ENCODE results near the gene SLC35E4. TPM values are rescaled to one million over a fixed set of nuclear protein-coding genes. Genes with fewer than 3 reads are reported as not detected.

The SLC35E4 gene
- total and polyA plus RNA-seq, 2 experiments from 2014 or later: 2.6 to 11.3 TPM

DNA sequence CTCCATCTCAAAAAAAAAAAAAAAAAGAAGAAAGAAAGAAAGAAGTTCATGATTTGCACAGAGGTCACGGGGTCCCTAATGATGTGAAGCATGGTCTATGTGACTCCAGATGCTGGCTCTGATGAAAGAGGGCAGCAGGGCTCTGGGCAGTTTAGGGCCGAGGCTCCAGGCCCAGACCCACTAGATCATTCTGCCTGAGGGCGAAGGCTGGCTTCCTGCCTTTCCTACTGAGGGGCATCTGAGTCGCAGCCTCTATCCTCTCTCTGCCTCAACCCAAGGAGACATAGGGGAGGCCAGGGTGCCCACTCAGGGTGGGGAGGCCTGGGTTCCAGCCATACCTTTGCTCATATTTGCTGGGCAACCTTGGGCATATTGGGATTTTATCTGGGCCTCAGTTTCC, 4.8 kb downstream of the SLC35E4 start (continued):
- TF ChIP-seq, protein P1, sequence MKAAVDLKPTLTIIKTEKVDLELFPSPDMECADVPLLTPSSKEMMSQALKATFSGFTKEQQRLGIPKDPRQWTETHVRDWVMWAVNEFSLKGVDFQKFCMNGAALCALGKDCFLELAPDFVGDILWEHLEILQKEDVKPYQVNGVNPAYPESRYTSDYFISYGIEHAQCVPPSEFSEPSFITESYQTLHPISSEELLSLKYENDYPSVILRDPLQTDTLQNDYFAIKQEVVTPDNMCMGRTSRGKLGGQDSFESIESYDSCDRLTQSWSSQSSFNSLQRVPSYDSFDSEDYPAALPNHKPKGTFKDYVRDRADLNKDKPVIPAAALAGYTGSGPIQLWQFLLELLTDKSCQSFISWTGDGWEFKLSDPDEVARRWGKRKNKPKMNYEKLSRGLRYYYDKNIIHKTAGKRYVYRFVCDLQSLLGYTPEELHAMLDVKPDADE (IDR thresholded peaks at IDR 0.05): no peak
- no peak for TF ChIP-seq NANOG (IDR thresholded peaks at IDR 0.05; ENCODE audit: borderline replicate concordance)
- TF ChIP-seq ZNF114 (CRISPR knock-in tag; IDR thresholded peaks at IDR 0.05): no peak
- TF ChIP-seq REST (IDR thresholded peaks at IDR 0.05; ENCODE audit: unreplicated experiment): no peak
- TF ChIP-seq STAT1 (IDR thresholded peaks at IDR 0.05; ENCODE audit: unreplicated experiment): no peak

GRCh38 chr22:30640839-30641430, 5.4 kb downstream of the SLC35E4 start:
- no peak overlapping the region for H3K27ac Mint-ChIP-seq
- no peaks in the 10 kb centered on the region for H3F3A ChIP-seq (replicated peaks; ENCODE audit: low read depth)
- DNase-seq (ENCODE audit: low spot score) (no peak), ATAC-seq (no peak)
- H3K4me3 ChIP-seq: no peak overlapping the region
- H2AFZ ChIP-seq: no peak overlapping the region
- peaks cover 22% of the 10 kb centered on the region for H3K36me3 Mint-ChIP-seq (ENCODE audit: low read depth)
- H3K27ac ChIP-seq (ENCODE audit: low read depth): no peak overlapping the region
- H3K27me3 Mint-ChIP-seq (ENCODE audit: insufficient read depth, low read depth, poor library complexity): peaks cover 15% of the 10 kb centered on the region
- peaks cover 14% of the 10 kb centered on the region for H3K4me1 Mint-ChIP-seq
- H3K4me2 ChIP-seq: no peak overlapping the region
- no peaks in the 10 kb centered on the region for H3K79me2 ChIP-seq (replicated peaks; ENCODE audit: insufficient read depth)
- H3K27me3 ChIP-seq (ENCODE audit: insufficient read depth): 0 out of 2 replicates have a peak, but pooled peaks cover 3% of the 10 kb centered on the region
- H4K20me1 ChIP-seq (replicated peaks; ENCODE audit: insufficient read depth): no peaks in the 10 kb centered on the region
- peaks cover 4% of the 10 kb centered on the region; the same call in 1 of the 2 replicates for H3K36me3 ChIP-seq (ENCODE audit: insufficient read depth)
- TF ChIP-seq REST (IDR thresholded peaks at IDR 0.05; ENCODE audit: unreplicated experiment) (no peak), POLR2AphosphoS5 (IDR thresholded peaks at IDR 0.05; ENCODE audit: low read depth) (no peak), JUNB (IDR thresholded peaks at IDR 0.05; ENCODE audit: unreplicated experiment) (no peak), CREB1 (CRISPR knock-in tag; IDR thresholded peaks at IDR 0.05; ENCODE audit: low read depth) (no peak), ZNF331 (CRISPR knock-in tag; IDR thresholded peaks at IDR 0.05; ENCODE audit: low read depth) (no peak), EZH2phosphoT487 (IDR thresholded peaks at IDR 0.05; ENCODE audit: unreplicated experiment) (no peak)
- H3K4me3 Mint-ChIP-seq: no peak overlapping the region
- H3K9me3 Mint-ChIP-seq: peaks cover 6% of the 10 kb centered on the region; the same call in 2 of the 3 replicates
- no peaks in the 10 kb centered on the region for H3K9me2 ChIP-seq (ENCODE audit: insufficient read depth)
- 0 out of 2 replicates have a peak, but pooled peaks cover 10% of the 10 kb centered on the region for H3K4me1 ChIP-seq (ENCODE audit: insufficient read depth)
